Adrenal gland (tissue), 12 donors: Measurements from ENCODE around the gene ADGRB3. TPM values are rescaled to one million over a fixed set of nuclear protein-coding genes. Genes with fewer than 3 reads are reported as not detected.

ENCODE experiments used
- DNase-seq, 7 donors: peaks; one replicate each; pipeline ENCODE4 v3.0.0-alpha.2; 2019 to 2020
- H3K27ac ChIP-seq, 5 donors: fragments of 200-600 bp; sonication (generic) in 4 of 5; 1 replicate in 3 of 5; 2 replicates in 2 of 5; pipeline versions ENCODE4 v1.5.1 to v1.8.0; 2016 to 2020; ENCODE audit warnings: mild to moderate bottlenecking in 1 of 5
- H3K27me3 ChIP-seq: fragments of 200-600 bp; 2 replicates; pipeline ENCODE4 v1.8.0; 2021
- H3K36me3 ChIP-seq, 2 donors: fragments of 200-600 bp; replicated peaks in 1 of 2; 1 replicate in 1 of 2; 2 replicates in 1 of 2; pipeline versions ENCODE4 v1.5.1 to v1.8.0; 2018 to 2022
- H3K4me1 ChIP-seq, 2 donors: fragments of 200-600 bp; replicated peaks in 1 of 2; 1 replicate in 1 of 2; 2 replicates in 1 of 2; pipeline versions ENCODE4 v1.5.1 to v1.8.0; 2018 to 2021
- H3K4me3 ChIP-seq, 4 donors: fragments of 200-600 bp; sonication (generic) in 3 of 4; one replicate each; pipeline ENCODE4 v1.5.1; 2016 to 2018
- H3K9me3 ChIP-seq, 3 donors: fragments of 200-600 bp; sonication (generic) in 1 of 3; replicated peaks in 1 of 3; 1 replicate in 2 of 3; 2 replicates in 1 of 3; pipeline versions ENCODE4 v1.5.1 to v1.8.0; 2016 to 2021
- POLR2A ChIP-seq, 2 donors: fragments of 450-650 bp; IDR thresholded peaks; one replicate each; pipeline ENCODE4 v1.6.1; 2017; ENCODE audit warnings: antibody characterized with exemption in 2 of 2, mild to moderate bottlenecking in 2 of 2, moderate library complexity in 1 of 2
- WGBS, 4 donors: extraction: QIAGEN DNeasy Blood & Tissue Kit in 2 of 4; methylation state at CpG; one replicate each; pipeline versions ENCODE4 v1.1.5 to v1.1.7; 2013 to 2017; 5-methylcytosine and 5-hydroxymethylcytosine counted together
- intact Hi-C, 2 donors: fragments of 100-400 bp; cut with DNase I; formaldehyde crosslinking; loops; one replicate each; pipeline versions ENCODE4 v1.14.1 to v1.15.0; 2022 to 2023
- polyA plus RNA-seq, 3 donors: library from polyadenylated mRNA; stranded (reverse); fragments of 200-250 nt in 2 of 3; fragments of 350-450 nt in 1 of 3; fragmentation: Illumina TruSeq in 1 of 3; extraction: RNeasy Lipid Tissue Mini Kit (QIAGEN cat#74804) in 1 of 3; gene quantifications; one replicate each; pipeline ENCODE4 v1.2.3, GENCODE V29; 2013 to 2014
- total RNA-seq, 9 donors: library from RNA; depleted of rRNA in 4 of 9; stranded (reverse); fragments of >200 nt in 4 of 9; fragments of 120-200 nt in 1 of 9; fragmentation: NEBNext Ultra II Directional in 1 of 9; extraction: Animal tissue kit (Norgen Biotek cat#: 25700) in 1 of 9; gene quantifications; one replicate each; pipeline versions ENCODE4 v1.1.0 to v1.2.4, GENCODE V29; 2013 to 2023
- TF ChIP-seq, protein P1 (sequence below), 6 experiments: fragments of 450-650 bp in 4 of 6; fragments of 200-600 bp in 2 of 6; sonication (generic) in 1 of 6; IDR thresholded peaks; 1 replicate in 5 of 6; 2 replicates in 1 of 6; pipeline versions ENCODE4 v1.5.1 to v1.8.0; 2016 to 2021; ENCODE audit warnings: antibody characterized with exemption in 6 of 6, mild to moderate bottlenecking in 2 of 6, moderate library complexity in 1 of 6
- donor health status: healthy with polysubstance abuse.
- donor health status: Bipolar disorder and iron deficiency.
- donor health status: DM: yes; HTN: yes; CAD: no.
- donor health status: DM: no; HTN: no; CAD: no.
- donor health status: DM: no; HTN: no; CAD: no.
- donor health status: DM: yes; HTN: yes; CAD: no.

Gene ADGRB3
- total and polyA plus RNA-seq, 12 donors = 1.3 to 9.0 (median 3.1) TPM

DNA sequence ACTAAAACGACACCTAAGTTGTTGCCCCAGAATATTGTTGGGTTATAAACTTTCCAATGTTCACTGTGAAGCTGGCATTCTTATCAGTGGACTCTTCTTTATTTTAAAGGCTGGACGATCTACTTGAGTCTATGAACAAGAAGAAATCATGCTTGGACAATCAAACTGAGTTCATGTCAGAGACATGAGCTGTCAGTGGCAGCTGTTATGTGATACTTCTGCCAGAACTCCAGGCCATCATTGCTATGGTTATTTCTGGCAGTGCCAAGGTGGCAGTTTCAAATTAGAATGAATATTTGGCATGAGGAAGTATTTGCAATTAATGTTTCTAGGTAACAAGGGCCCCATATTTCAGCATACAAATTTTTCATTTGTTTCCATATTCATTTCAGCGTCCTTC, 744.4 kb downstream of the ADGRB3 start:
- TF ChIP-seq POLR2A (IDR thresholded peaks at IDR 0.05) = no peak
- TF ChIP-seq, protein P1, sequence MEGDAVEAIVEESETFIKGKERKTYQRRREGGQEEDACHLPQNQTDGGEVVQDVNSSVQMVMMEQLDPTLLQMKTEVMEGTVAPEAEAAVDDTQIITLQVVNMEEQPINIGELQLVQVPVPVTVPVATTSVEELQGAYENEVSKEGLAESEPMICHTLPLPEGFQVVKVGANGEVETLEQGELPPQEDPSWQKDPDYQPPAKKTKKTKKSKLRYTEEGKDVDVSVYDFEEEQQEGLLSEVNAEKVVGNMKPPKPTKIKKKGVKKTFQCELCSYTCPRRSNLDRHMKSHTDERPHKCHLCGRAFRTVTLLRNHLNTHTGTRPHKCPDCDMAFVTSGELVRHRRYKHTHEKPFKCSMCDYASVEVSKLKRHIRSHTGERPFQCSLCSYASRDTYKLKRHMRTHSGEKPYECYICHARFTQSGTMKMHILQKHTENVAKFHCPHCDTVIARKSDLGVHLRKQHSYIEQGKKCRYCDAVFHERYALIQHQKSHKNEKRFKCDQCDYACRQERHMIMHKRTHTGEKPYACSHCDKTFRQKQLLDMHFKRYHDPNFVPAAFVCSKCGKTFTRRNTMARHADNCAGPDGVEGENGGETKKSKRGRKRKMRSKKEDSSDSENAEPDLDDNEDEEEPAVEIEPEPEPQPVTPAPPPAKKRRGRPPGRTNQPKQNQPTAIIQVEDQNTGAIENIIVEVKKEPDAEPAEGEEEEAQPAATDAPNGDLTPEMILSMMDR (IDR thresholded peaks at IDR 0.05) = no peak
- no peak overlapping the region for H3K4me3 ChIP-seq
- H3K4me1 ChIP-seq = no peaks in the 10 kb centered on the region
- 79 to 92% (median 81%) methylated on average over 3 of the region's 3 CpGs for WGBS, 4 donors
- DNase-seq = no peak
- H3K9me3 ChIP-seq = no peaks in the 10 kb centered on the region
- no peak overlapping the region for H3K27ac ChIP-seq
- H3K36me3 ChIP-seq = no peaks in the 10 kb centered on the region
- H3K27me3 ChIP-seq = no peaks in the 10 kb centered on the region
- intact Hi-C loops = no loop called here

DNA sequence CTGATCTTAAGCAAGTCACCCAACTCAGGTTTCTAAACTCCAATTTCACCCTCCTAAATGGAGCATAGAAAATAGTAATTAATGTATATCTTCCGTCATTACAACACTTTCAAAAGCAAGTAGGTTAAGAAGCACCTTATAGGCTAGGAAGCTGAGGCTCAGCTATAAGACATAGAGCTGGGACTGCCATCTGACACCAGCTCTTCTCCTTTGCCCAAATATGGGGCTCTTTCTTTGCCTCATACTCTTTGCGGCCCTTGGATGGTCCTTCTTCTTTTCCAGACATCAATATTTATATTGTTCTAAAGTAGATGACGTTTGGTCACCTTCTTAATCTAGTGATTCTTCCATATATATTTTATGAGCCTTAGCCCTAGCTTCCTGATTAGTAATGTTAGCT, 748.5 kb downstream of the ADGRB3 start:
- Histone ChIP-seq H3K9me3 (no peaks in the 10 kb centered on the region), H3K4me1 (no peaks in the 10 kb centered on the region), H3K27me3 (no peaks in the 10 kb centered on the region), H3K27ac (no peak overlapping the region), H3K36me3 (no peaks in the 10 kb centered on the region), H3K4me3 (no peak overlapping the region)
- WGBS, 4 donors = 70 to 89% (median 80%) methylated on average over 3 of the region's 3 CpGs
- TF ChIP-seq POLR2A (IDR thresholded peaks at IDR 0.05) = no peak
- intact Hi-C loops = no loop called here
- no peak for DNase-seq

GRCh38 chr6:69386426-69386825, 751.3 kb downstream of the ADGRB3 start:
- no peak overlapping the region for H3K27ac ChIP-seq
- WGBS, 4 donors = 69 to 77% (median 74%) methylated on average over 5 of the region's 5 CpGs
- intact Hi-C loops = no loop called here
- no peaks in the 10 kb centered on the region for H3K9me3 ChIP-seq
- H3K36me3 ChIP-seq = no peaks in the 10 kb centered on the region
- H3K4me3 ChIP-seq = no peak overlapping the region
- TF ChIP-seq, protein P1 (IDR thresholded peaks at IDR 0.05) = no peak
- TF ChIP-seq POLR2A (IDR thresholded peaks at IDR 0.05) = no peak
- no peaks in the 10 kb centered on the region for H3K27me3 ChIP-seq
- no peaks in the 10 kb centered on the region for H3K4me1 ChIP-seq
- no peak for DNase-seq

DNA sequence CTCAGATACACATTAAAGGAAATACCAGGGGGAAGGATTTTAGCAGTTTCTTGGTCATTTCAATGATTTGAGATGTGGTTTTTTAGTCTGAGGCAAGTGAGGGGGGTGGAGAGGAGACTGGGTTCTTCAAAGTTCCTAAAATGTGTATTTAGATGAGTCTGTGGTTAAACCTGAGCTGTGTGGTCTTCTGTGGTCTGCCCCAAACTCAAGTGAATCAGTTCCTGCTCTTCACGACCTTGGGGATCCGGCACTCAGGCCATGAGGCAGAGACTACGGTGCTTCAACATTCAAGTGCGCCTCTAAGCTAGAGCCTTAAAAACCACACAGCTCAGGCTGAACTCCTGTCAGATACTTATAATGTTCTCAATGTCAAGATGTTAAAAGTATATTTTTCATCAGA, 755.0 kb downstream of the ADGRB3 start:
- WGBS, 4 donors = 45 to 62% (median 61%) methylated on average over 4 of the region's 4 CpGs
- Histone ChIP-seq H3K4me3 (no peak overlapping the region), H3K27ac (no peak overlapping the region), H3K4me1 (no peaks in the 10 kb centered on the region), H3K27me3 (no peaks in the 10 kb centered on the region), H3K9me3 (no peaks in the 10 kb centered on the region), H3K36me3 (no peaks in the 10 kb centered on the region)
- TF ChIP-seq, protein P1 (IDR thresholded peaks at IDR 0.05) = no peak
- TF ChIP-seq POLR2A (IDR thresholded peaks at IDR 0.05) = no peak
- no peak for DNase-seq
- intact Hi-C loops = no loop called here

GRCh38 chr6:69391106-69391505, 756.0 kb downstream of the ADGRB3 start:
- Histone ChIP-seq H3K27me3 (no peaks in the 10 kb centered on the region), H3K36me3 (no peaks in the 10 kb centered on the region), H3K4me3 (no peak overlapping the region), H3K9me3 (no peaks in the 10 kb centered on the region), H3K27ac (no peak overlapping the region), H3K4me1 (no peaks in the 10 kb centered on the region)
- DNase-seq = no peak
- intact Hi-C loops = no loop called here
- TF ChIP-seq, protein P1 (IDR thresholded peaks at IDR 0.05) = no peak
- TF ChIP-seq POLR2A (IDR thresholded peaks at IDR 0.05) = no peak
- 82 to 86% (median 84%) methylated on average over 6 of the region's 6 CpGs for WGBS, 4 donors
